Fibroblast of upper back skin (primary cell): ENCODE measurements around the gene MEGF8.

Experiments used
- DNase-seq: peaks from one replicate; pipeline ENCODE4 v3.0.0-alpha.2; 2013

MEGF8 gene

DNA sequence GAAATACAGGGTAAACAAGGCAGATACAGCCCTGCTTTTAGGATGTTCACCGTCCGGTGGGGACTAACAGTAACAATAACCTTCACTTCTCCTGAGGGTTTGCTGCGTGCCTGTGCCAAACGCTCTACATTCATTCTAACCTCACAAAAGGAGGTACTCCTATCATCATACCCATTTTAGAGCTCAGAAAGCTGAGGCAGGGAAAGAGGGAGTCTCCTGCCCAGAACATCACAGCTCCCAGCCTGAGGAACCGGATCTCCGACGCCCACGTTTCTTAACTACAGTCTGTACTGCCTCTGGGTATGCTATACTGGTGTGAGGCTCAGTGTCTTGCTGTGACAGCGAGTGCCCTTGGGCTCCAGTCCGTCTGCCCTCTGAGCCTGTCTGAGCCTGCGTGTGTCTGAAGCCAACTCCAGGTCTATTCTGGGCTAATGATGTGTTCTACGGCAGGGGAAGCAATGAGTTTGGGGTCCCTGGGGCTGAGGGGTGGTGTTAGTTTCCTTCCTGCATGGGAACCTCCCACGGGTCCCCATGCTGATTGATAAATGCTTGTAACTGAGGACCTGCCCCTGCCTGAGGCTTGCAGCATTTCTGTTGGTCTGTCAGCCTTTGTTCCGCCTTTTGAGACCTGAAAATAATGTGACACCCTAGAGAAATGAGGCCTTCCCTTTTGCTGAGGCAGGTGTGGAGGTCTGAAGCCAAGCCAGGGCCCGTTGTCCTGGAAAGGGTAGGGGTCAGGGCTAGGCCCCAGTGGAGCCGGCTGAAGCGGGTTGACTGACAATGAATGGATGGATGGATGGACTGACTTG lies 96.9 kb downstream of the MEGF8 start:
- no peak for DNase-seq

GRCh38 chr19:42422901-42423461 lies 97.5 kb downstream of the MEGF8 start:
- DNase-seq: no peak

- peak; percentile 95 for DNase-seq
These were observed 98.3 kb downstream of the MEGF8 start for GRCh38 chr19:42423462-42424344.

GRCh38 chr19:42424345-42424707 lies 98.9 kb downstream of the MEGF8 start:
- DNase-seq: no peak

DNA sequence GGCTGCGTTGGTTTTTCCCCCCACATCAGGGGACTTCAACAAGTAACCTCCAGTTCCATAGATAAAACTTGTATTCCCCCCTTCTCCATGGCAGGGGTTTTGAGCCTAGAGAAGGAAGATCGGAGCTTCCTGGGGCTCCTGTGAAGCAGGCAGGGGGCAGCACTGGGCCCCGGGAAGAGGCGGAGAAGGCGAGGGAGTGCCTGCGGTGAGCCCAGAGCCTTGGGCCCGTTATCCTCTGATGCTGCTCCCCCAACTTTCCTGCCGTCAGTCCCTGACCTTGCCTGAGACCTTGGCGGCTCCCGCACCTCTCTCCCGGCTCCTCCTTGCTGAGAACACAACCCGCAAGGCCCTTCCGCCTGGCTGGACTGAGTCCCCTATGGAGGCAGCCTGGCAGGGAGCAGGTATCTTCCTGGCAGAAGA lies 99.3 kb downstream of the MEGF8 start:
- DNase-seq: no peak

DNA sequence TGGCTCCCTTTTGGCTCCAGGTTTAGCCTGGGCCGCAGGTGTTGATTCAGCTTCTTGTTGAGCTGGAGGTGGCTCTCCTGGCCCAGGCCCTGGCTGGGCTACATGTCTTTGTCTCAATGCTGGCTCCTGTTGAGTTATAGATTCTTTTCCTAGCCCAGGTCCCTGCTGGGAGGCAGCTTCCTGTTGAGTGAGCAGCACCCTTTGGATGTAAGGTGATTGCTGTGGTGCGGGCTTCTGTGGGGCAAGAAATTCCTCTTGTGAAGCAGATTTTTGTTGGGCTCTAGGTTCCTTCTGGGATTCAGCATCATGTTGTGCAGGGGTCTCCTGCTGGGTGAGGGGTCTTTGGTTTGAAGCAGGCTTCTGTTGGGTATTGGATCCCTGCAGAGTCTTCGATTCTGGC lies 101.2 kb downstream of the MEGF8 start:
- no peak for DNase-seq

DNA sequence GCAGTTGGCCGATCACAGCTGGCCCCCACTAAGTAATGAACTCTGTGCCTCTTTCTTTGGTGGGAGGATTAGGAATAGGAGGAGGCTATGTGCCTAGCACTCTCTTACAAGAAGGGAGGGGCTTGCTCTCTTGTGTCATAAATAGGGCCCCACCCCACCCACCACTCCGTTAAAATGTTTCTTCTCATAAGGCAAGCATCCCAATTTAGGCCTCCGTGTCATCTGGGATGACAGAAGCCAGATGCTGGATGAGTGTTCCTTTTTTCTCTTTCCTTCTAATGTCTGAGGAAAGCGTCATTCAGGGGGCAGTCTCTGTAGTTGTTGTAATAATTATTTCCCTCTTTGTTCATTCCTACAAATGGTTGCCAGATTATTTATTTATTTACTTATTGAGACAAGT lies 101.9 kb downstream of the MEGF8 start, which contains the start of gene LIPE:
Gene LIPE (minus strand): TSS at position 76 of the 400 bp plus-strand sequence. CDS start 239 bp downstream, outside the sequence.
- DNase-seq: no peak
